GM12878 (cell line): Measurements from ENCODE around the gene SCAI. TPM values are rescaled to one million over a fixed set of nuclear protein-coding genes. Genes with fewer than 3 reads are reported as not detected.
A peak's percentile ranks its signal among the peaks of the same experiment; 100 is the strongest.

ENCODE experiments used
- BCLAF1 ChIP-seq: fragments of 450-650 bp; IDR thresholded peaks from 2 replicates; pipeline ENCODE4 v1.6.1; 2017; ENCODE audit warnings: antibody characterized with exemption, mild to moderate bottlenecking, moderate library complexity
- CEBPZ ChIP-seq: fragments of 150-350 bp; IDR thresholded peaks from 2 replicates; pipeline ENCODE4 v1.6.1; 2016; ENCODE audit warnings: low read depth, low read length
- CHD2 ChIP-seq: IDR thresholded peaks from 2 replicates; pipeline ENCODE4 v1.6.1; 2011; ENCODE audit warnings: low read depth, low read length, improper control_type of control experiment, borderline replicate concordance
- GABPA ChIP-seq: IDR thresholded peaks from 2 replicates; pipeline ENCODE4 v1.6.1; 2014; ENCODE audit warnings: antibody characterized with exemption, low read depth, mild to moderate bottlenecking, inconsistent platforms
- HDAC2 ChIP-seq: fragments of 200-600 bp; sonication (generic); IDR thresholded peaks from 2 replicates; pipeline ENCODE4 v1.6.1; 2017
- HDGF ChIP-seq: fragments of 450-650 bp; IDR thresholded peaks from 2 replicates; pipeline ENCODE4 v1.6.1; 2016; ENCODE audit warnings: antibody characterized with exemption
- MEF2B ChIP-seq: fragments of 450-650 bp; IDR thresholded peaks from 2 replicates; pipeline ENCODE4 v1.6.1; 2018; ENCODE audit warnings: mild to moderate bottlenecking, moderate library complexity; ENCODE audit not compliant: partially characterized antibody, poor library complexity, severe bottlenecking
- MTA2 ChIP-seq: fragments of 450-650 bp; IDR thresholded peaks from 2 replicates; pipeline ENCODE4 v1.6.1; 2016; ENCODE audit warnings: low read depth, mild to moderate bottlenecking, moderate library complexity
- SPI1 ChIP-seq: IDR thresholded peaks from 2 replicates; pipeline ENCODE4 v1.6.1; 2011; ENCODE audit warnings: low read depth, mild to moderate bottlenecking, low read length, moderate library complexity, borderline replicate concordance; ENCODE audit not compliant: insufficient read depth
- TCF7 ChIP-seq: IDR thresholded peaks from 2 replicates; pipeline ENCODE4 v1.6.1; 2014; ENCODE audit warnings: antibody characterized with exemption, borderline replicate concordance
- ZNF274 ChIP-seq: IDR thresholded peaks from one replicate; pipeline ENCODE4 v1.8.0; 2011; ENCODE audit not compliant: insufficient read length, insufficient read depth
- ZSCAN29 ChIP-seq: fragments of 450-650 bp; IDR thresholded peaks from 2 replicates; pipeline ENCODE4 v1.6.1; 2017; ENCODE audit warnings: mild to moderate bottlenecking, moderate library complexity
- ZZZ3 ChIP-seq: IDR thresholded peaks from 2 replicates; pipeline ENCODE4 v1.6.1; 2011; ENCODE audit warnings: low read depth; ENCODE audit not compliant: control insufficient read depth, insufficient read length
- polyA plus RNA-seq, 11 experiments: library from polyadenylated mRNA; depleted of rRNA in 4 of 11; unstranded in 6 of 11; stranded (reverse) in 5 of 11; fragments of >200 nt; fragmentation: Nextera tagmentation in 4 of 11; fragmentation: Illumina TruSeq in 1 of 11; extraction: Ambion mirVana in 4 of 11; extraction: Trizol in 1 of 11; gene quantifications; 1 replicate in 1 of 11; 2 replicates in 10 of 11; pipeline versions ENCODE4 v1.2.1 to v1.2.3, GENCODE V29; 2011 to 2016; ENCODE audit warnings: inconsistent platforms in 2 of 11, missing spikeins in 2 of 11, low read depth in 1 of 11
- total RNA-seq, 4 experiments: library from RNA; depleted of rRNA in 3 of 4; stranded (reverse); fragments of >200 nt in 3 of 4; fragmentation: Illumina TruSeq in 1 of 4; extraction: Trizol in 1 of 4; gene quantifications; 2 replicates each; pipeline versions ENCODE4 v1.2.1 to v1.2.3, GENCODE V29; 2013 to 2021
- TF ChIP-seq, protein P1 (sequence below): fragments of 450-650 bp; formaldehyde crosslinking; IDR thresholded peaks from 2 replicates; pipeline ENCODE4 v1.4.0; 2022; ENCODE audit warnings: mild to moderate bottlenecking, moderate library complexity
- TF ChIP-seq, protein P2 (sequence below): fragments of 450-650 bp; conservative IDR thresholded peaks from 2 replicates; pipeline ENCODE4 v1.6.1; 2017; ENCODE audit warnings: mild to moderate bottlenecking, moderate library complexity
- TF ChIP-seq, protein P3 (sequence below): fragments of 450-650 bp; IDR thresholded peaks from 2 replicates; pipeline ENCODE4 v1.6.1; 2017; ENCODE audit warnings: borderline replicate concordance

Gene SCAI
- total and polyA plus RNA-seq, 10 of the 15 experiments (the other 5 are each of a cell fraction or from before 2014, with no cell fraction given) = 0.52 to 8.8 (median 5.1) TPM

GRCh38 chr9:124940894-124941678 lies 202.2 kb downstream of the SCAI start, which contains the start of gene GOLGA1 (continued):
- TF ChIP-seq, protein P1, sequence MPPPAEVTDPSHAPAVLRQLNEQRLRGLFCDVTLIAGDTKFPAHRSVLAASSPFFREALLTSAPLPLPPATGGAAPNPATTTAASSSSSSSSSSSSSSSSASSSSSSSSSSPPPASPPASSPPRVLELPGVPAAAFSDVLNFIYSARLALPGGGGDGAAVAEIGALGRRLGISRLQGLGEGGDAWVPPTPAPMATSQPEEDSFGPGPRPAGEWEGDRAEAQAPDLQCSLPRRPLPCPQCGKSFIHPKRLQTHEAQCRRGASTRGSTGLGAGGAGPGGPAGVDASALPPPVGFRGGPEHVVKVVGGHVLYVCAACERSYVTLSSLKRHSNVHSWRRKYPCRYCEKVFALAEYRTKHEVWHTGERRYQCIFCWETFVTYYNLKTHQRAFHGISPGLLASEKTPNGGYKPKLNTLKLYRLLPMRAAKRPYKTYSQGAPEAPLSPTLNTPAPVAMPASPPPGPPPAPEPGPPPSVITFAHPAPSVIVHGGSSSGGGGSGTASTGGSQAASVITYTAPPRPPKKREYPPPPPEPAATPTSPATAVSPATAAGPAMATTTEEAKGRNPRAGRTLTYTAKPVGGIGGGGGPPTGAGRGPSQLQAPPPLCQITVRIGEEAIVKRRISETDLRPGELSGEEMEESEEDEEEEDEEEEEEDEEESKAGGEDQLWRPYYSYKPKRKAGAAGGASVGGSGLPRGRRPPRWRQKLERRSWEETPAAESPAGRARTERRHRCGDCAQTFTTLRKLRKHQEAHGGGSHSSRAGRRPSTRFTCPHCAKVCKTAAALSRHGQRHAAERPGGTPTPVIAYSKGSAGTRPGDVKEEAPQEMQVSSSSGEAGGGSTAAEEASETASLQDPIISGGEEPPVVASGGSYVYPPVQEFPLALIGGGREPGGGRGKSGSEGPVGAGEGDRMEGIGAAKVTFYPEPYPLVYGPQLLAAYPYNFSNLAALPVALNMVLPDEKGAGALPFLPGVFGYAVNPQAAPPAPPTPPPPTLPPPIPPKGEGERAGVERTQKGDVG (CRISPR knock-in tag) = no peak
- peak; percentile 89 for TF ChIP-seq GABPA
- TF ChIP-seq HDAC2 = no peak
- no peak for TF ChIP-seq SPI1
- no peak for TF ChIP-seq ZNF274
- no peak for TF ChIP-seq MTA2
- TF ChIP-seq, protein P2, sequence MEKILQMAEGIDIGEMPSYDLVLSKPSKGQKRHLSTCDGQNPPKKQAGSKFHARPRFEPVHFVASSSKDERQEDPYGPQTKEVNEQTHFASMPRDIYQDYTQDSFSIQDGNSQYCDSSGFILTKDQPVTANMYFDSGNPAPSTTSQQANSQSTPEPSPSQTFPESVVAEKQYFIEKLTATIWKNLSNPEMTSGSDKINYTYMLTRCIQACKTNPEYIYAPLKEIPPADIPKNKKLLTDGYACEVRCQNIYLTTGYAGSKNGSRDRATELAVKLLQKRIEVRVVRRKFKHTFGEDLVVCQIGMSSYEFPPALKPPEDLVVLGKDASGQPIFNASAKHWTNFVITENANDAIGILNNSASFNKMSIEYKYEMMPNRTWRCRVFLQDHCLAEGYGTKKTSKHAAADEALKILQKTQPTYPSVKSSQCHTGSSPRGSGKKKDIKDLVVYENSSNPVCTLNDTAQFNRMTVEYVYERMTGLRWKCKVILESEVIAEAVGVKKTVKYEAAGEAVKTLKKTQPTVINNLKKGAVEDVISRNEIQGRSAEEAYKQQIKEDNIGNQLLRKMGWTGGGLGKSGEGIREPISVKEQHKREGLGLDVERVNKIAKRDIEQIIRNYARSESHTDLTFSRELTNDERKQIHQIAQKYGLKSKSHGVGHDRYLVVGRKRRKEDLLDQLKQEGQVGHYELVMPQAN = peak; percentile 66
- no peak for TF ChIP-seq ZZZ3
- TF ChIP-seq, protein P3, sequence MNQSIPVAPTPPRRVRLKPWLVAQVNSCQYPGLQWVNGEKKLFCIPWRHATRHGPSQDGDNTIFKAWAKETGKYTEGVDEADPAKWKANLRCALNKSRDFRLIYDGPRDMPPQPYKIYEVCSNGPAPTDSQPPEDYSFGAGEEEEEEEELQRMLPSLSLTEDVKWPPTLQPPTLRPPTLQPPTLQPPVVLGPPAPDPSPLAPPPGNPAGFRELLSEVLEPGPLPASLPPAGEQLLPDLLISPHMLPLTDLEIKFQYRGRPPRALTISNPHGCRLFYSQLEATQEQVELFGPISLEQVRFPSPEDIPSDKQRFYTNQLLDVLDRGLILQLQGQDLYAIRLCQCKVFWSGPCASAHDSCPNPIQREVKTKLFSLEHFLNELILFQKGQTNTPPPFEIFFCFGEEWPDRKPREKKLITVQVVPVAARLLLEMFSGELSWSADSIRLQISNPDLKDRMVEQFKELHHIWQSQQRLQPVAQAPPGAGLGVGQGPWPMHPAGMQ = no peak
- peak; percentile 97 for TF ChIP-seq CHD2
- TF ChIP-seq HDGF = no peak
- TF ChIP-seq BCLAF1 = no peak
- TF ChIP-seq CEBPZ = no peak
- TF ChIP-seq TCF7 = no peak
- no peak for TF ChIP-seq MEF2B
- TF ChIP-seq ZSCAN29 = no peak
